H9 (cell line): ENCODE results near the gene FGF12. TPM values are rescaled to one million over a fixed set of nuclear protein-coding genes. Genes with fewer than 3 reads are reported as not detected.

Experiments
- DNase-seq: peaks from one replicate; pipeline ENCODE4 v3.0.0-alpha.2; 2017
- H2AFZ ChIP-seq: one replicate; pipeline ENCODE4 v1.6.1; 2013; ENCODE audit warnings: mild to moderate bottlenecking, low read length, control low read depth, moderate library complexity
- H2AK5ac ChIP-seq: 2 replicates; pipeline ENCODE4 v1.6.1; 2013; ENCODE audit warnings: low read length, control low read depth, mixed read lengths; ENCODE audit not compliant: insufficient read length
- H2BK120ac ChIP-seq: one replicate; pipeline ENCODE4 v1.6.1; 2013; ENCODE audit warnings: low read depth, mild to moderate bottlenecking, low read length, control low read depth, inconsistent platforms; ENCODE audit not compliant: poor library complexity, severe bottlenecking
- H2BK12ac ChIP-seq: 2 replicates; pipeline ENCODE4 v1.6.1; 2013; ENCODE audit warnings: low read length, control low read depth, mixed read lengths, low read depth; ENCODE audit not compliant: insufficient read length
- H2BK15ac ChIP-seq: 2 replicates; pipeline ENCODE4 v1.6.1; 2013; ENCODE audit warnings: low read depth, low read length, control low read depth
- H2BK20ac ChIP-seq: one replicate; pipeline ENCODE4 v1.6.1; 2013; ENCODE audit warnings: low read depth, mild to moderate bottlenecking, low read length, control low read depth, inconsistent platforms; ENCODE audit not compliant: poor library complexity, severe bottlenecking
- H2BK5ac ChIP-seq: 2 replicates; pipeline ENCODE4 v1.6.1; 2013; ENCODE audit warnings: low read length, control low read depth, mixed read lengths; ENCODE audit not compliant: insufficient read length
- H3K14ac ChIP-seq: 2 replicates; pipeline ENCODE4 v1.6.1; 2013; ENCODE audit warnings: low read length, control low read depth; ENCODE audit not compliant: insufficient read depth
- H3K18ac ChIP-seq: 2 replicates; pipeline ENCODE4 v1.6.1; 2013; ENCODE audit warnings: low read depth, mild to moderate bottlenecking, mixed read lengths, low read length, control low read depth; ENCODE audit not compliant: insufficient read length
- H3K23ac ChIP-seq: 2 replicates; pipeline ENCODE4 v1.6.1; 2013; ENCODE audit warnings: low read length, control low read depth, mixed read lengths, low read depth; ENCODE audit not compliant: insufficient read length
- H3K23me2 ChIP-seq: 2 replicates; pipeline ENCODE4 v1.6.1; 2013; ENCODE audit warnings: low read depth, mild to moderate bottlenecking, mixed read lengths, low read length, control low read depth; ENCODE audit not compliant: insufficient read length, poor library complexity, severe bottlenecking
- H3K27ac ChIP-seq: 2 replicates; pipeline ENCODE4 v1.5.1; 2013; ENCODE audit warnings: low read length, control low read depth, mixed read lengths, low read depth; ENCODE audit not compliant: insufficient read length
- H3K27me3 ChIP-seq: 2 replicates; pipeline ENCODE4 v1.6.1; 2013; ENCODE audit warnings: low read length, control low read depth, inconsistent platforms; ENCODE audit not compliant: insufficient read depth
- H3K4ac ChIP-seq: 2 replicates; pipeline ENCODE4 v1.6.1; 2013; ENCODE audit warnings: low read depth, mild to moderate bottlenecking, control low read depth, inconsistent platforms, low read length, moderate library complexity
- H3K4me1 ChIP-seq: 2 replicates; pipeline ENCODE4 v1.6.1; 2013; ENCODE audit warnings: low read length, control low read depth, inconsistent platforms; ENCODE audit not compliant: insufficient read depth
- H3K4me2 ChIP-seq: 2 replicates; pipeline ENCODE4 v1.6.1; 2013; ENCODE audit warnings: low read length, control low read depth, mixed read lengths; ENCODE audit not compliant: insufficient read length, insufficient read depth
- H3K56ac ChIP-seq: 2 replicates; pipeline ENCODE4 v1.6.1; 2013; ENCODE audit warnings: low read depth, mild to moderate bottlenecking, mixed read lengths, low read length, control low read depth; ENCODE audit not compliant: insufficient read length
- H3K79me1 ChIP-seq: 2 replicates; pipeline ENCODE4 v1.6.1; 2013; ENCODE audit warnings: low read depth, mild to moderate bottlenecking, moderate library complexity, low read length, control low read depth, inconsistent platforms; ENCODE audit not compliant: insufficient read depth, poor library complexity, severe bottlenecking
- H3K79me2 ChIP-seq: 2 replicates; pipeline ENCODE4 v1.6.1; 2013; ENCODE audit warnings: low read length, control low read depth, inconsistent platforms; ENCODE audit not compliant: insufficient read depth
- H3K9ac ChIP-seq: 2 replicates; pipeline ENCODE4 v1.6.1; 2013; ENCODE audit warnings: low read length, control low read depth, mixed read lengths; ENCODE audit not compliant: insufficient read length; ENCODE audit errors: extremely low read depth
- H3K9me3 ChIP-seq: one replicate; pipeline ENCODE4 v1.6.1; 2013; ENCODE audit warnings: low read depth, low read length, inconsistent platforms; ENCODE audit not compliant: control insufficient read depth
- H3T11ph ChIP-seq: one replicate; pipeline ENCODE4 v1.6.1; 2013; ENCODE audit warnings: mild to moderate bottlenecking, low read length, control low read depth, inconsistent platforms
- H4K20me1 ChIP-seq: one replicate; pipeline ENCODE4 v1.6.1; 2013; ENCODE audit not compliant: control insufficient read depth, insufficient read length, insufficient read depth
- H4K5ac ChIP-seq: 2 replicates; pipeline ENCODE4 v1.6.1; 2013; ENCODE audit warnings: low read depth, mild to moderate bottlenecking, mixed read lengths, low read length, control low read depth; ENCODE audit not compliant: insufficient read length
- H4K8ac ChIP-seq: replicated peaks from 2 replicates; pipeline ENCODE4 v1.6.1; 2013; ENCODE audit warnings: low read length, control low read depth, mixed read lengths, low read depth; ENCODE audit not compliant: insufficient read length
- H4K91ac ChIP-seq: 2 replicates; pipeline ENCODE4 v1.6.1; 2013; ENCODE audit warnings: low read depth, mild to moderate bottlenecking, moderate library complexity, mixed read lengths, low read length, control low read depth; ENCODE audit not compliant: insufficient read length
- H3K27ac Mint-ChIP-seq, 3 experiments: 2 replicates in 2 of 3; 3 replicates in 1 of 3; pipeline ENCODE4 v1.8.0; 2020 to 2021; ENCODE audit warnings: mixed read lengths in 3 of 3, mild to moderate bottlenecking in 1 of 3, moderate library complexity in 1 of 3
- H3K27me3 Mint-ChIP-seq: 2 replicates; pipeline ENCODE4 v1.8.0; 2021; ENCODE audit warnings: low read depth, mild to moderate bottlenecking, moderate library complexity, mixed read lengths
- H3K36me3 Mint-ChIP-seq, 3 experiments: 2 replicates in 2 of 3; 3 replicates in 1 of 3; pipeline ENCODE4 v1.8.0; 2020 to 2021; ENCODE audit warnings: low read depth in 3 of 3, mixed read lengths in 3 of 3; ENCODE audit not compliant: insufficient read depth in 1 of 3
- H3K4me1 Mint-ChIP-seq, 2 experiments: 2 replicates each; pipeline ENCODE4 v1.8.0; 2020; ENCODE audit warnings: mixed read lengths in 2 of 2
- H3K4me3 Mint-ChIP-seq, 2 experiments: 2 replicates in 1 of 2; 3 replicates in 1 of 2; pipeline ENCODE4 v1.8.0; 2020 to 2021; ENCODE audit warnings: mild to moderate bottlenecking in 2 of 2, mixed read lengths in 2 of 2, moderate library complexity in 1 of 2
- H3K9me3 Mint-ChIP-seq, 2 experiments: 2 replicates in 1 of 2; 3 replicates in 1 of 2; pipeline ENCODE4 v1.8.0; 2020; ENCODE audit warnings: mild to moderate bottlenecking in 2 of 2, mixed read lengths in 2 of 2, moderate library complexity in 1 of 2
- CTCF ChIP-seq: fragments of 200-600 bp; sonication (generic); conservative IDR thresholded peaks from 3 replicates; pipeline ENCODE4 v1.8.0; 2021; ENCODE audit warnings: antibody characterized with exemption, mild to moderate bottlenecking
- WGBS: extraction: QIAGEN DNeasy Blood & Tissue Kit; methylation state at CpG from one replicate; pipeline ENCODE4 v1.1.7; 2013; ENCODE audit warnings: missing lambda C conversion rate, low lambda C conversion rate, mixed read lengths; ENCODE audit not compliant: insufficient read length; ENCODE audit errors: extremely low coverage; 5-methylcytosine and 5-hydroxymethylcytosine counted together
- total RNA-seq: library from RNA; stranded (reverse); gene quantifications from 2 replicates; pipeline ENCODE4 v1.2.1, GENCODE V29; 2021

Gene FGF12
- total RNA-seq, 1 experiment from 2014 or later: 5.6 TPM

GRCh38 chr3:192121923-192122322 is 605.4 kb downstream of the FGF12 start:
- H2BK20ac ChIP-seq: no peak overlapping the region
- H3K23ac ChIP-seq: no peak overlapping the region
- H4K5ac ChIP-seq: no peak overlapping the region
- no peak overlapping the region for H3K4ac ChIP-seq
- DNase-seq: no peak
- no peaks in the 10 kb centered on the region for H3K4me1 ChIP-seq
- no peaks in the 10 kb centered on the region for H3K27me3 Mint-ChIP-seq
- H3K79me1 ChIP-seq: no peaks in the 10 kb centered on the region
- H4K8ac ChIP-seq: no peak overlapping the region
- no peak overlapping the region for H3T11ph ChIP-seq
- H2BK120ac ChIP-seq: no peak overlapping the region
- H3K18ac ChIP-seq: no peak overlapping the region
- H3K4me1 Mint-ChIP-seq: no peaks in the 10 kb centered on the region
- H3K14ac ChIP-seq: no peak overlapping the region
- H2AFZ ChIP-seq: no peak overlapping the region
- no peak overlapping the region for H2BK12ac ChIP-seq
- no peaks in the 10 kb centered on the region for H3K9me3 Mint-ChIP-seq
- H3K56ac ChIP-seq: no peak overlapping the region
- no peak overlapping the region for H3K4me2 ChIP-seq
- H3K27me3 ChIP-seq: no peaks in the 10 kb centered on the region
- H2BK5ac ChIP-seq: no peak overlapping the region
- H2AK5ac ChIP-seq: no peak overlapping the region
- no peak overlapping the region for H3K27ac ChIP-seq
- H3K79me2 ChIP-seq: no peaks in the 10 kb centered on the region
- no peak overlapping the region for H4K91ac ChIP-seq
- no peaks in the 10 kb centered on the region for H3K9me3 ChIP-seq
- H4K20me1 ChIP-seq: no peaks in the 10 kb centered on the region
- no peak overlapping the region for H3K4me3 Mint-ChIP-seq
- WGBS: no CpG with 5 or more reads among the region's 3 CpGs
- H2BK15ac ChIP-seq: no peak overlapping the region
- no peaks in the 10 kb centered on the region for H3K23me2 ChIP-seq
- no peaks in the 10 kb centered on the region for H3K36me3 Mint-ChIP-seq
- no peak for TF ChIP-seq CTCF
- no peak overlapping the region for H3K27ac Mint-ChIP-seq
- H3K9ac ChIP-seq: no peak overlapping the region
